WERI-Rb-1 (cell line): ENCODE data around the gene DTHD1.
A peak's percentile ranks its signal among the peaks of the same experiment; 100 is the strongest.

ENCODE experiments used
- DNase-seq: peaks from one replicate; pipeline ENCODE4 v3.0.0-alpha.2; 2020
- H3K27ac ChIP-seq: fragments of 250-450 bp; sonication (Bioruptor Pico); 2 replicates; pipeline ENCODE4 v1.5.1; 2020; ENCODE audit warnings: mild to moderate bottlenecking, moderate library complexity
- H3K27me3 ChIP-seq: fragments of 250-450 bp; sonication (Bioruptor Pico); 2 replicates; pipeline ENCODE4 v1.5.1; 2021; ENCODE audit warnings: mild to moderate bottlenecking, low read depth, moderate library complexity; ENCODE audit not compliant: insufficient read depth, severe bottlenecking
- H3K36me3 ChIP-seq: fragments of 250-450 bp; sonication (Bioruptor Pico); 2 replicates; pipeline ENCODE4 v1.5.1; 2020; ENCODE audit warnings: mild to moderate bottlenecking, moderate library complexity
- H3K4me3 ChIP-seq: 2 replicates; pipeline ENCODE4 v1.5.1; 2011; ENCODE audit warnings: low read depth, mild to moderate bottlenecking, control low read depth, low read length
- H3K9me3 ChIP-seq: fragments of 250-450 bp; sonication (Bioruptor Pico); 2 replicates; pipeline ENCODE4 v1.5.1; 2021; ENCODE audit warnings: mild to moderate bottlenecking, moderate library complexity; ENCODE audit not compliant: severe bottlenecking
- TF ChIP-seq, protein P1 (sequence below): IDR thresholded peaks from 2 replicates; pipeline ENCODE4 v1.5.1; 2011; ENCODE audit warnings: low read depth, mild to moderate bottlenecking, control low read depth, inconsistent platforms, low read length

The DTHD1 gene

GRCh38 chr4:36341936-36342335, 60.5 kb downstream of the DTHD1 start:
- Histone ChIP-seq H3K9me3 (no peaks in the 10 kb centered on the region), H3K27me3 (peaks cover 88% of the 10 kb centered on the region)

DNA sequence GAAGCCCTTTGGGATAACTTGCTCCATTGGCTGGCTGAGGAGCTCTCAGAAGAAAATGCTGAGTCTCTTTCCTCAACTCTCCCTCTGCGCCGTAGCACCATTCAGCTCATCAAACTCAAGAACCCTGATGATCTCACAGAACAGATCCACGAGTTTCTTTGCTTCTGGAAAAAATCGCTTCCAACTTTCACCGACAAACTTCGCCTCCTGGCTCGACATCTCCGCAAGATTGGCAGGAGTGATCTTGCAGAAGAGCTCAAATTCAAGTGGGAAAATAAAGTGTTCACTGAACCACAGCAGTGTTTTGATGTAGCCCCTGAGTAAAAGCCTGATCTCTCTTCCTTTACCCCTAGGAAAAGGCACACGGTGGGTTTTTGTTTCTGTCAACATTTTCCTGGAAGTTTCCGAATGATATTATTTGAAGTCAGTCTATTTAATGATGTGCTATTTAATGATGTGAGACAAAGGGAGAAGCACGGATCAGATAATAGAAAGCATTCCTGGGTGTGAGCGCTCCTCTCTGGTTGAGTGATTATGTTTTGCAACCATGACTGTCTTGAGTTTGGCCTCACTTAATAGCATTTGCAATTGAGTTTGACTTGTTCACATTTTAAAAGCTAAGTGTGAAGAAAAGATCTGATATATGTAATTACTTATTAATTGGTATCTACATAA, 62.2 kb downstream of the DTHD1 start:
- Histone ChIP-seq H3K27me3 (peaks cover 90% of the 10 kb centered on the region), H3K36me3 (no peaks in the 10 kb centered on the region), H3K4me3 (no peak overlapping the region), H3K27ac (no peak overlapping the region), H3K9me3 (no peaks in the 10 kb centered on the region)
- DNase-seq: no peak
- TF ChIP-seq, protein P1, sequence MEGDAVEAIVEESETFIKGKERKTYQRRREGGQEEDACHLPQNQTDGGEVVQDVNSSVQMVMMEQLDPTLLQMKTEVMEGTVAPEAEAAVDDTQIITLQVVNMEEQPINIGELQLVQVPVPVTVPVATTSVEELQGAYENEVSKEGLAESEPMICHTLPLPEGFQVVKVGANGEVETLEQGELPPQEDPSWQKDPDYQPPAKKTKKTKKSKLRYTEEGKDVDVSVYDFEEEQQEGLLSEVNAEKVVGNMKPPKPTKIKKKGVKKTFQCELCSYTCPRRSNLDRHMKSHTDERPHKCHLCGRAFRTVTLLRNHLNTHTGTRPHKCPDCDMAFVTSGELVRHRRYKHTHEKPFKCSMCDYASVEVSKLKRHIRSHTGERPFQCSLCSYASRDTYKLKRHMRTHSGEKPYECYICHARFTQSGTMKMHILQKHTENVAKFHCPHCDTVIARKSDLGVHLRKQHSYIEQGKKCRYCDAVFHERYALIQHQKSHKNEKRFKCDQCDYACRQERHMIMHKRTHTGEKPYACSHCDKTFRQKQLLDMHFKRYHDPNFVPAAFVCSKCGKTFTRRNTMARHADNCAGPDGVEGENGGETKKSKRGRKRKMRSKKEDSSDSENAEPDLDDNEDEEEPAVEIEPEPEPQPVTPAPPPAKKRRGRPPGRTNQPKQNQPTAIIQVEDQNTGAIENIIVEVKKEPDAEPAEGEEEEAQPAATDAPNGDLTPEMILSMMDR: no peak

More at GRCh38 chr4:36341936-36342335, 60.5 kb downstream of the DTHD1 start:
- H3K4me3 ChIP-seq: no peak overlapping the region
- H3K36me3 ChIP-seq: no peaks in the 10 kb centered on the region
- TF ChIP-seq, protein P1: no peak
- no peak for DNase-seq
- no peak overlapping the region for H3K27ac ChIP-seq

- Histone ChIP-seq H3K4me3 (no peak overlapping the region), H3K27ac (no peak overlapping the region), H3K9me3 (no peaks in the 10 kb centered on the region), H3K36me3 (no peaks in the 10 kb centered on the region), H3K27me3 (peaks cover 84% of the 10 kb centered on the region)
- no peak for DNase-seq
- TF ChIP-seq, protein P1: no peak
Measured at GRCh38 chr4:36348403-36348938, 67.1 kb downstream of the DTHD1 start.

GRCh38 chr4:36349938-36350549, 68.6 kb downstream of the DTHD1 start:
- Histone ChIP-seq H3K27me3 (peaks cover 84% of the 10 kb centered on the region), H3K27ac (no peak overlapping the region), H3K9me3 (no peaks in the 10 kb centered on the region), H3K36me3 (no peaks in the 10 kb centered on the region), H3K4me3 (no peak overlapping the region)
- TF ChIP-seq, protein P1: no peak
- DNase-seq: no peak

- no peak overlapping the region for H3K4me3 ChIP-seq
- no peaks in the 10 kb centered on the region for H3K9me3 ChIP-seq
- H3K27ac ChIP-seq: no peak overlapping the region
- DNase-seq: peak; percentile 50
- no peaks in the 10 kb centered on the region for H3K36me3 ChIP-seq
- H3K27me3 ChIP-seq: peaks cover 84% of the 10 kb centered on the region
- TF ChIP-seq, protein P1: peak; percentile 64
Measured at GRCh38 chr4:36351082-36351666, 69.8 kb downstream of the DTHD1 start.
